ENCODE results near the gene SEMA7A. TPM values are rescaled to one million over a fixed set of nuclear protein-coding genes. Genes with fewer than 3 reads are reported as not detected.

The SEMA7A gene
- total RNA-seq, 1 donor from 2014 or later: 3.9 TPM

GRCh38 chr15:74443100-74443909, 9.5 kb upstream of the SEMA7A start:
- TF ChIP-seq POLR2A (IDR thresholded peaks at IDR 0.05): no peak
- TF ChIP-seq CTCF (IDR thresholded peaks at IDR 0.05): no peak
- no peak for TF ChIP-seq POLR2AphosphoS5 (IDR thresholded peaks at IDR 0.05; ENCODE audit: insufficient read depth in 1 of 2, low read depth in 1 of 2)
- no peaks in the 10 kb centered on the region for H3K9me3 ChIP-seq
- H3K27me3 ChIP-seq: no peaks in the 10 kb centered on the region
- H3K36me3 ChIP-seq: peaks cover 0 to 33% of the 10 kb centered on the region in 2 donors
- H3K4me1 ChIP-seq: no peaks in the 10 kb centered on the region
- intact Hi-C loops (cut with DNase I): no loop called here
- DNase-seq (ENCODE audit: extremely low spot score in 2 of 2): no peak
- H3K4me3 ChIP-seq: no peak overlapping the region
- H3K27ac ChIP-seq: no peak overlapping the region

GRCh38 chr15:74442604-74443003, 8.8 kb upstream of the SEMA7A start:
- DNase-seq (ENCODE audit: extremely low spot score in 2 of 2): no peak
- Histone ChIP-seq H3K9me3 (no peaks in the 10 kb centered on the region), H3K4me3 (no peak overlapping the region), H3K27ac (no peak overlapping the region), H3K27me3 (no peaks in the 10 kb centered on the region), H3K36me3 (peaks cover 0 to 29% of the 10 kb centered on the region in 2 donors), H3K4me1 (no peaks in the 10 kb centered on the region)
- TF ChIP-seq CTCF (IDR thresholded peaks at IDR 0.05) (no peak), POLR2A (IDR thresholded peaks at IDR 0.05) (no peak), POLR2AphosphoS5 (IDR thresholded peaks at IDR 0.05; ENCODE audit: insufficient read depth in 1 of 2, low read depth in 1 of 2) (no peak)
- intact Hi-C loops (cut with DNase I): no loop called here

- Histone ChIP-seq H3K27me3 (no peaks in the 10 kb centered on the region), H3K9me3 (no peaks in the 10 kb centered on the region), H3K4me3 (no peak overlapping the region), H3K36me3 (peaks cover 0 to 24% of the 10 kb centered on the region in 2 donors), H3K27ac (no peak overlapping the region), H3K4me1 (no peaks in the 10 kb centered on the region)
- no peak for TF ChIP-seq POLR2AphosphoS5 (IDR thresholded peaks at IDR 0.05; ENCODE audit: insufficient read depth in 1 of 2, low read depth in 1 of 2)
- no peak for TF ChIP-seq CTCF (IDR thresholded peaks at IDR 0.05)
- TF ChIP-seq POLR2A (IDR thresholded peaks at IDR 0.05): no peak
- intact Hi-C loops (cut with DNase I): no loop called here
- DNase-seq (ENCODE audit: extremely low spot score in 2 of 2): no peak
Observed at GRCh38 chr15:74442063-74442462, 8.3 kb upstream of the SEMA7A start.

- TF ChIP-seq CTCF (IDR thresholded peaks at IDR 0.05) (no peak), POLR2AphosphoS5 (IDR thresholded peaks at IDR 0.05; ENCODE audit: insufficient read depth in 1 of 2, low read depth in 1 of 2) (no peak)
- DNase-seq (ENCODE audit: extremely low spot score in 2 of 2): no peak
- no peaks in the 10 kb centered on the region for H3K27me3 ChIP-seq
- no peak overlapping the region for H3K4me3 ChIP-seq
- H3K4me1 ChIP-seq: no peaks in the 10 kb centered on the region
- intact Hi-C loops (cut with DNase I): no loop called here
- peaks cover 0 to 18% of the 10 kb centered on the region in 2 donors for H3K36me3 ChIP-seq
- H3K27ac ChIP-seq: no peak overlapping the region
- H3K9me3 ChIP-seq: no peaks in the 10 kb centered on the region
Observed at GRCh38 chr15:74441248-74441941, 7.6 kb upstream of the SEMA7A start.

All from vagina (tissue), 2 donors.